Endodermal cell (in vitro differentiated cells): Measurements from ENCODE around the gene HIPK1. TPM values are rescaled to one million over a fixed set of nuclear protein-coding genes. Genes with fewer than 3 reads are reported as not detected.

Source experiments
- DNase-seq: peaks from one replicate; pipeline ENCODE4 v3.0.0-alpha.2; 2017
- H3K27ac ChIP-seq: 2 replicates; pipeline ENCODE4 v1.5.1; 2013; ENCODE audit warnings: mild to moderate bottlenecking, low read depth, low read length, moderate library complexity
- H3K27me3 ChIP-seq: 2 replicates; pipeline ENCODE4 v1.6.1; 2013; ENCODE audit warnings: mild to moderate bottlenecking, low read length, moderate library complexity; ENCODE audit not compliant: insufficient read depth, control insufficient read depth, poor library complexity, severe bottlenecking
- H3K36me3 ChIP-seq: 2 replicates; pipeline ENCODE4 v1.7.0; 2013; ENCODE audit warnings: mild to moderate bottlenecking, low read length, moderate library complexity; ENCODE audit not compliant: control insufficient read depth, insufficient read depth
- H3K4me1 ChIP-seq: one replicate; pipeline ENCODE4 v1.7.0; 2013; ENCODE audit warnings: low read length; ENCODE audit not compliant: control insufficient read depth, insufficient read depth
- H3K4me3 ChIP-seq: 2 replicates; pipeline ENCODE4 v1.5.1; 2013; ENCODE audit warnings: mild to moderate bottlenecking, low read length, moderate library complexity
- H3K9ac ChIP-seq: 2 replicates; pipeline ENCODE4 v1.6.1; 2013; ENCODE audit warnings: mild to moderate bottlenecking, low read length, moderate library complexity; ENCODE audit not compliant: poor library complexity, severe bottlenecking; ENCODE audit errors: extremely low read depth
- H3K9me3 ChIP-seq: 2 replicates; pipeline ENCODE4 v1.6.1; 2013; ENCODE audit warnings: mild to moderate bottlenecking, low read length, moderate library complexity; ENCODE audit not compliant: control insufficient read depth
- H3K27ac Mint-ChIP-seq: 2 replicates; pipeline ENCODE4 v1.8.0; 2020; ENCODE audit warnings: mixed read lengths
- H3K27me3 Mint-ChIP-seq: 2 replicates; pipeline ENCODE4 v1.8.0; 2021; ENCODE audit warnings: mild to moderate bottlenecking, mixed read lengths; ENCODE audit not compliant: insufficient read depth
- H3K36me3 Mint-ChIP-seq: 2 replicates; pipeline ENCODE4 v1.8.0; 2020; ENCODE audit warnings: low read depth, mixed read lengths
- H3K4me1 Mint-ChIP-seq: 2 replicates; pipeline ENCODE4 v1.8.0; 2020; ENCODE audit warnings: mixed read lengths
- H3K4me3 Mint-ChIP-seq: 2 replicates; pipeline ENCODE4 v1.8.0; 2020; ENCODE audit warnings: mild to moderate bottlenecking, moderate library complexity, mixed read lengths
- H3K9me3 Mint-ChIP-seq: 2 replicates; pipeline ENCODE4 v1.8.0; 2020; ENCODE audit warnings: mild to moderate bottlenecking, mixed read lengths
- WGBS, 2 experiments: methylation state at CpG; one replicate each; pipeline versions ENCODE4 v1.1.5 to v1.1.7; 2013; ENCODE audit warnings: missing lambda C conversion rate in 2 of 2, mixed read lengths in 1 of 2; ENCODE audit not compliant: insufficient coverage in 1 of 2, insufficient read length in 1 of 2; 5-methylcytosine and 5-hydroxymethylcytosine counted together
- total RNA-seq, 2 donors: library from RNA; stranded (reverse); fragmentation: NEBNext Ultra II Directional in 1 of 2; extraction: Animal tissue kit (Norgen Biotek cat#: 25700) in 1 of 2; gene quantifications; 2 replicates in 1 of 2; 3 replicates in 1 of 2; pipeline ENCODE4 v1.2.1, GENCODE V29; 2021
- TF ChIP-seq, protein P1 (sequence below): fragments of 200-600 bp; sonication (generic); conservative IDR thresholded peaks from 2 replicates; pipeline ENCODE4 v1.5.0; 2021; ENCODE audit warnings: antibody characterized with exemption, mild to moderate bottlenecking

The HIPK1 gene
- total RNA-seq, 2 donors from 2014 or later: 71.4 to 79.2 TPM

DNA sequence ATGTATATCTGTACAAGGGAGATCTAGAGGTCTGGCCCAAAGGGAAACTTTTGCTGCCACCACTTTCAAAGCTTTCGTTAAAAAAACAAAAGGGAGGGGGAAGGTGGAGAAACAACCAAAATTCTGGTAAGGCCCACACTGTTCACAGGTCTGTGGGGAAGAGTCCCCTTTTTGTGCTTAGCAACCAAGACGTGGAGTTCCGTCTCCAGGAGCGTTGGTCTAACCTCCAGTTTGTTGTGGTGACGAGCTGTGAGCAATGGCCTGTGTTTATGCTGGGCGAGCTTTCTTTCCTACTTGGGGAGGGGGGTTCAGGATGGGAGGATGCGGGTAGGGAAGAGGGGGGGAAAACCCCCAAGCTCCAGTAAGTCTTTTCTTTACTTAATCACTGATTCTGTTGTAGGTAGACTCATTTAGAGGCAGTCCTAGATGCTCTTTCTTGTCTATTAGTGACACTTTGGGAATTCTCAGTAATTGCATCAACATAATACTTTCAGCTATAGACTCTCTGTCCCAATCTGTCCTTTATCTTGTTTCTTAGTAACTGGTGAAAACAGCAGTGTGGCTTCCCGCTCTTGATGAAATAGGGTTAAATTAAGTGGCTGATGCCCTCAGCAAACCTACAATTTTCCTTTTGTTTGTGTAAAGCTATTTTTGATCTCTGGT lies 1.5 kb downstream of the HIPK1 start:
- DNase-seq: peak; percentile 57

GRCh38 chr1:113931451-113931851 lies 2.3 kb downstream of the HIPK1 start:
- peak overlapping the region; percentile 86 for H3K9ac ChIP-seq
- H3K9me3 Mint-ChIP-seq: peaks cover 2% of the 10 kb centered on the region
- peaks cover 3% of the 10 kb centered on the region for H3K9me3 ChIP-seq
- H3K27ac ChIP-seq: no peak overlapping the region
- H3K4me1 Mint-ChIP-seq: peaks cover 41% of the 10 kb centered on the region
- TF ChIP-seq, protein P1, sequence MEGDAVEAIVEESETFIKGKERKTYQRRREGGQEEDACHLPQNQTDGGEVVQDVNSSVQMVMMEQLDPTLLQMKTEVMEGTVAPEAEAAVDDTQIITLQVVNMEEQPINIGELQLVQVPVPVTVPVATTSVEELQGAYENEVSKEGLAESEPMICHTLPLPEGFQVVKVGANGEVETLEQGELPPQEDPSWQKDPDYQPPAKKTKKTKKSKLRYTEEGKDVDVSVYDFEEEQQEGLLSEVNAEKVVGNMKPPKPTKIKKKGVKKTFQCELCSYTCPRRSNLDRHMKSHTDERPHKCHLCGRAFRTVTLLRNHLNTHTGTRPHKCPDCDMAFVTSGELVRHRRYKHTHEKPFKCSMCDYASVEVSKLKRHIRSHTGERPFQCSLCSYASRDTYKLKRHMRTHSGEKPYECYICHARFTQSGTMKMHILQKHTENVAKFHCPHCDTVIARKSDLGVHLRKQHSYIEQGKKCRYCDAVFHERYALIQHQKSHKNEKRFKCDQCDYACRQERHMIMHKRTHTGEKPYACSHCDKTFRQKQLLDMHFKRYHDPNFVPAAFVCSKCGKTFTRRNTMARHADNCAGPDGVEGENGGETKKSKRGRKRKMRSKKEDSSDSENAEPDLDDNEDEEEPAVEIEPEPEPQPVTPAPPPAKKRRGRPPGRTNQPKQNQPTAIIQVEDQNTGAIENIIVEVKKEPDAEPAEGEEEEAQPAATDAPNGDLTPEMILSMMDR: no peak
- no peak for DNase-seq
- peak overlapping the region; percentile 88 for H3K4me3 Mint-ChIP-seq
- 76 to 78% methylated on average over 3 of the region's 3 CpGs for WGBS, 2 experiments
- no peaks in the 10 kb centered on the region for H3K36me3 ChIP-seq
- H3K27me3 ChIP-seq: no peaks in the 10 kb centered on the region
- no peak overlapping the region for H3K27ac Mint-ChIP-seq
- no peaks in the 10 kb centered on the region for H3K27me3 Mint-ChIP-seq
- H3K36me3 Mint-ChIP-seq: peaks cover 4% of the 10 kb centered on the region
- H3K4me3 ChIP-seq: peak overlapping the region; percentile 96
- H3K4me1 ChIP-seq: peaks cover 8% of the 10 kb centered on the region

More for the DNA sequence above, 1.5 kb downstream of the HIPK1 start:
- H3K27me3 ChIP-seq: no peaks in the 10 kb centered on the region
- peaks cover 8% of the 10 kb centered on the region for H3K4me1 ChIP-seq
- 0 to 10% methylated on average over 1 to 7 of the region's 8 CpGs for WGBS, 2 experiments
- Mint-ChIP-seq H3K27me3 (no peaks in the 10 kb centered on the region), H3K27ac (peak overlapping the region; percentile 79), H3K9me3 (peaks cover 2% of the 10 kb centered on the region), H3K36me3 (peaks cover 4% of the 10 kb centered on the region), H3K4me3 (peak overlapping the region; percentile 88), H3K4me1 (peaks cover 36% of the 10 kb centered on the region)
- peak overlapping the region; percentile 96 for H3K4me3 ChIP-seq
- H3K9ac ChIP-seq: peak overlapping the region; percentile 86
- H3K27ac ChIP-seq: peak overlapping the region; percentile 68
- peaks cover 3% of the 10 kb centered on the region for H3K9me3 ChIP-seq
- H3K36me3 ChIP-seq: no peaks in the 10 kb centered on the region
- TF ChIP-seq, protein P1: no peak

- no peak for DNase-seq
- Mint-ChIP-seq H3K27ac (no peak overlapping the region), H3K4me3 (no peak overlapping the region), H3K27me3 (no peaks in the 10 kb centered on the region), H3K9me3 (peaks cover 2% of the 10 kb centered on the region), H3K4me1 (peaks cover 48% of the 10 kb centered on the region), H3K36me3 (peaks cover 4% of the 10 kb centered on the region)
- peaks cover 3% of the 10 kb centered on the region for H3K9me3 ChIP-seq
- no peaks in the 10 kb centered on the region for H3K27me3 ChIP-seq
- H3K27ac ChIP-seq: no peak overlapping the region
- H3K9ac ChIP-seq: no peak overlapping the region
- no peak overlapping the region for H3K4me3 ChIP-seq
- H3K4me1 ChIP-seq: no peaks in the 10 kb centered on the region
- TF ChIP-seq, protein P1: no peak
- H3K36me3 ChIP-seq: no peaks in the 10 kb centered on the region
Observed at GRCh38 chr1:113934006-113934405, 4.9 kb downstream of the HIPK1 start.
